ENCODE results near the gene IRF2.

DNA sequence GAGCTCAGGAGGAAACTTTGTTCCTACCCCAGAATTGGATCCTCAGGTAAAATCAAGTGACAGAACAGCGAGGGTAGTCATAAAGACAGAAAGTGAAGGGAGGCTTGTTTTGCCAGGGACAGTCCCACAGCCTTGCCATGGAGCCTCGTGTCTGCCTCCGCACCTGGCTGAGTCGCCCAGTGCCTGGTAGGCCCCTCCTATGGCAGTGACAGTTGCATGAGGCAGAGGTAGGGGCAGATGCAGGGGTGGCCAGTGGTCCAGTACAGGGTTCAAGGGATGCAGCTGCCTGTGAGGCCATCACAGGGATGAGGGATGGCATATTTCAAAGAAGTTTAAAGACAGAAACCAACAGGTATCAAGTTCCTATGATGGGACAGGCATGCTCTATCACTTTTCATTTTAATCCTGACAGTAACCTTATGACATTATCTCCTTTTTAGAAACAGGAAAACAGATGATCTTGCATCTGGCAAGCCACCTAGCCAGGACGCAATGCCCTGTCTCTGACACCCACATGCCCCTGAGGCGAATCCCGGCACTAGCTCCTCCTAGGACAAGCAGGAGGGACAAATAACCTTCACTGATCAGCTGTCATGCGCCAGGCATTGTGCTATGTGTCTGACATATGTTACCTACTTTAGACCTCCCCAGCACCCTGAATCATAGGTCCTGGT, 129.3 kb downstream of the IRF2 start:
- TF ChIP-seq, protein P1, sequence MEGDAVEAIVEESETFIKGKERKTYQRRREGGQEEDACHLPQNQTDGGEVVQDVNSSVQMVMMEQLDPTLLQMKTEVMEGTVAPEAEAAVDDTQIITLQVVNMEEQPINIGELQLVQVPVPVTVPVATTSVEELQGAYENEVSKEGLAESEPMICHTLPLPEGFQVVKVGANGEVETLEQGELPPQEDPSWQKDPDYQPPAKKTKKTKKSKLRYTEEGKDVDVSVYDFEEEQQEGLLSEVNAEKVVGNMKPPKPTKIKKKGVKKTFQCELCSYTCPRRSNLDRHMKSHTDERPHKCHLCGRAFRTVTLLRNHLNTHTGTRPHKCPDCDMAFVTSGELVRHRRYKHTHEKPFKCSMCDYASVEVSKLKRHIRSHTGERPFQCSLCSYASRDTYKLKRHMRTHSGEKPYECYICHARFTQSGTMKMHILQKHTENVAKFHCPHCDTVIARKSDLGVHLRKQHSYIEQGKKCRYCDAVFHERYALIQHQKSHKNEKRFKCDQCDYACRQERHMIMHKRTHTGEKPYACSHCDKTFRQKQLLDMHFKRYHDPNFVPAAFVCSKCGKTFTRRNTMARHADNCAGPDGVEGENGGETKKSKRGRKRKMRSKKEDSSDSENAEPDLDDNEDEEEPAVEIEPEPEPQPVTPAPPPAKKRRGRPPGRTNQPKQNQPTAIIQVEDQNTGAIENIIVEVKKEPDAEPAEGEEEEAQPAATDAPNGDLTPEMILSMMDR (IDR thresholded peaks at IDR 0.05) = no peak
- TF ChIP-seq EP300 (IDR thresholded peaks at IDR 0.05) (no peak), POLR2A (IDR thresholded peaks at IDR 0.05) (no peak)

Measured in ovary (tissue), 3 donors.